ENCODE results near the gene ZC3H18. TPM values are rescaled to one million over a fixed set of nuclear protein-coding genes. Genes with fewer than 3 reads are reported as not detected.
"Not testable (repeated sequence)": the region's sequence is repeated elsewhere in the genome, so short reads cannot be mapped to it uniquely, and the experiment has no call there.

The ZC3H18 gene
- total RNA-seq, 1 experiment from 2014 or later: 57.8 TPM

DNA sequence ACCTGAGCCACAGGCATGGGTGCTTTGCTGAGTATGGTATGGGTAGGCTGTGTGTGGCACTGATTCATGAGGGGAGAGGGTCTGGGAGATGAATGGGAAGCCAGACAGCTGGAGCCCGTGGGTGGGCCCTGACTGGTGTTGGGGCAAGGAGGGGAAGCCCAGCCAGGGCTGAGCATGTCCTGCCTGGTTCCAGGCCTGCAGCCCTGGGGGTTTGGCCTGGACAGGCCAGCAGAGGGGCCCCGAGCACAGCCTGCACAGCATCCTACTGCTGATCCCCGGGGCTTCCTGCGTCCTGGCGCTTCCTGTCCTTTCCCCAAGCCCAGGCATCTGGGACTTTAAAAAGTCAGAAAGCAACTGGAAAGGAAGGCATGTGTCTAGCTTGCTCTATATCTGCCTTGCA is 97.3 kb downstream of the ZC3H18 start:
- DNase-seq (ENCODE audit: low read depth, low spot score): no peak
- Histone ChIP-seq H4K20me1 (ENCODE audit: insufficient read depth) (no peaks in the 10 kb centered on the region), H3K9me3 (ENCODE audit: control insufficient read depth in 1 of 2, insufficient read depth in 1 of 2, low read depth in 1 of 2, low read length in 2 of 2) (no peaks in the 10 kb centered on the region), H3K4me1 (ENCODE audit: control insufficient read depth in 1 of 2, insufficient read depth in 2 of 2, low read length in 2 of 2) (peaks cover 4 to 14% of the 10 kb centered on the region in 2 experiments; a peak in 3 of 4 replicates), H3K4me2 (ENCODE audit: low read length) (no peak overlapping the region), H3K9ac (ENCODE audit: low read length) (no peak overlapping the region), H3K9me2 (ENCODE audit: insufficient read depth) (no peaks in the 10 kb centered on the region), H2AFZ (ENCODE audit: low read depth, low read length, poor library complexity, severe bottlenecking) (no peak overlapping the region), H3K36me3 (ENCODE audit: control insufficient read depth in 1 of 2, insufficient read depth in 2 of 2, low read length in 2 of 2) (no peaks in the 10 kb centered on the region), H3K27me3 (ENCODE audit: insufficient read depth, low read length) (no peaks in the 10 kb centered on the region), H3K4me3 (replicated peaks in 1 of 2; ENCODE audit: low read depth in 1 of 2, low read length in 2 of 2) (no peak overlapping the region), H3K27ac (ENCODE audit: low read depth, low read length) (no peak overlapping the region), H3K79me2 (ENCODE audit: insufficient read depth, low read length) (peaks cover 10% of the 10 kb centered on the region; the same call in 1 of the 2 replicates)
- TF ChIP-seq FOSL1 (IDR thresholded peaks at IDR 0.05; ENCODE audit: low read depth) (no peak), RAD21 (IDR thresholded peaks at IDR 0.05; ENCODE audit: low read depth) (no peak), POLR2AphosphoS5 (IDR thresholded peaks at IDR 0.05; ENCODE audit: low read depth, low read length) (no peak), SIN3A (IDR thresholded peaks at IDR 0.05; ENCODE audit: low read depth) (no peak), EZH2phosphoT487 (IDR thresholded peaks at IDR 0.05; ENCODE audit: borderline replicate concordance) (no peak), POLR2A (IDR thresholded peaks at IDR 0.05; ENCODE audit: borderline replicate concordance, extremely low read depth, insufficient read depth, insufficient read length) (no peak)
- TF ChIP-seq, protein P1, sequence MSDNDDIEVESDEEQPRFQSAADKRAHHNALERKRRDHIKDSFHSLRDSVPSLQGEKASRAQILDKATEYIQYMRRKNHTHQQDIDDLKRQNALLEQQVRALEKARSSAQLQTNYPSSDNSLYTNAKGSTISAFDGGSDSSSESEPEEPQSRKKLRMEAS (IDR thresholded peaks at IDR 0.05): no peak
- TF ChIP-seq, protein P2, sequence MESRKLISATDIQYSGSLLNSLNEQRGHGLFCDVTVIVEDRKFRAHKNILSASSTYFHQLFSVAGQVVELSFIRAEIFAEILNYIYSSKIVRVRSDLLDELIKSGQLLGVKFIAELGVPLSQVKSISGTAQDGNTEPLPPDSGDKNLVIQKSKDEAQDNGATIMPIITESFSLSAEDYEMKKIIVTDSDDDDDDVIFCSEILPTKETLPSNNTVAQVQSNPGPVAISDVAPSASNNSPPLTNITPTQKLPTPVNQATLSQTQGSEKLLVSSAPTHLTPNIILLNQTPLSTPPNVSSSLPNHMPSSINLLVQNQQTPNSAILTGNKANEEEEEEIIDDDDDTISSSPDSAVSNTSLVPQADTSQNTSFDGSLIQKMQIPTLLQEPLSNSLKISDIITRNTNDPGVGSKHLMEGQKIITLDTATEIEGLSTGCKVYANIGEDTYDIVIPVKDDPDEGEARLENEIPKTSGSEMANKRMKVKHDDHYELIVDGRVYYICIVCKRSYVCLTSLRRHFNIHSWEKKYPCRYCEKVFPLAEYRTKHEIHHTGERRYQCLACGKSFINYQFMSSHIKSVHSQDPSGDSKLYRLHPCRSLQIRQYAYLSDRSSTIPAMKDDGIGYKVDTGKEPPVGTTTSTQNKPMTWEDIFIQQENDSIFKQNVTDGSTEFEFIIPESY (IDR thresholded peaks at IDR 0.05; ENCODE audit: extremely low read depth, insufficient replicate concordance, low read length): no peak
- intact Hi-C loops (cut with micrococcal nuclease): no loop called here
- no TSS peak for BruUV-seq (replicated peaks)
- RAD21 ChIA-PET (ENCODE audit: low non-redundant PET in 1 of 2, low total read pairs in 2 of 2, uncharacterized antibody in 2 of 2, unreplicated experiment in 2 of 2): no interaction called here
- POLR2A ChIA-PET: no interaction called here
- ATAC-seq: no peak
- CTCF ChIA-PET: no interaction called here

DNA sequence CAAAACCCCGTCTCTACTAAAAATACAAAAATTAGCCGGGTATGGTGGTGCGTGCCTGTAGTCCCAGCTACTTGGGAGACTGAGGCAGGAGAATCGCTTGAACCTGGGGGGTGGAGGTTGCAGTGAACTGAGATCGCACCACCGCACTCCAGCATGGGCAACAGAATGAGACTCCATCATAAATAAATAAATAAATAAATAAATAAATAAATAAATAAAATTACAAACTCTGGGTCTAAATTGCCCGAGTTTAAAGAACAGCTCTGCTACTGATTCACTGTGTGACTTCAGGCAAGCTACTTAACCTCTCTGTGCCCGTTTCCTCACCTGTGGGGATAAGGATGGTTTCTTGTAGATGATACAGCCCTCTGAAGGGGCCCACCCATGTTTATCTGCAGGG is 99.3 kb downstream of the ZC3H18 start:
- H3K36me3 ChIP-seq (ENCODE audit: control insufficient read depth in 1 of 2, insufficient read depth in 2 of 2, low read length in 2 of 2); DNase-seq (ENCODE audit: low read depth, low spot score); H3K4me3 ChIP-seq (replicated peaks in 1 of 2; ENCODE audit: low read depth in 1 of 2, low read length in 2 of 2); H3K9me2 ChIP-seq (ENCODE audit: insufficient read depth); H4K20me1 ChIP-seq (ENCODE audit: insufficient read depth); BruUV-seq (replicated peaks); intact Hi-C loops (cut with micrococcal nuclease); ATAC-seq; H3K79me2 ChIP-seq (ENCODE audit: insufficient read depth, low read length); RAD21 ChIA-PET (ENCODE audit: low non-redundant PET in 1 of 2, low total read pairs in 2 of 2, uncharacterized antibody in 2 of 2, unreplicated experiment in 2 of 2); POLR2A ChIA-PET; H3K4me1 ChIP-seq (ENCODE audit: control insufficient read depth in 1 of 2, insufficient read depth in 2 of 2, low read length in 2 of 2); H2AFZ ChIP-seq (ENCODE audit: low read depth, low read length, poor library complexity, severe bottlenecking); H3K27me3 ChIP-seq (ENCODE audit: insufficient read depth, low read length); H3K27ac ChIP-seq (ENCODE audit: low read depth, low read length); H3K9ac ChIP-seq (ENCODE audit: low read length); H3K9me3 ChIP-seq (ENCODE audit: control insufficient read depth in 1 of 2, insufficient read depth in 1 of 2, low read depth in 1 of 2, low read length in 2 of 2); H3K4me2 ChIP-seq (ENCODE audit: low read length): not testable (repeated sequence)
- CTCF ChIA-PET: interaction anchor here (1.0 to 1.2 kb wide), 2 partner anchors 11 to 68 kb away, joined by 3 read pairs; no protein-coding TSS in a partner anchor
